SK-N-DZ (cell line): Measurements from ENCODE around the gene MORN4.
A peak's percentile ranks its signal among the peaks of the same experiment; 100 is the strongest.
"Not testable (repeated sequence)": the region's sequence is repeated elsewhere in the genome, so short reads cannot be mapped to it uniquely, and the experiment has no call there.

Experiments
- DNase-seq: peaks from one replicate; pipeline ENCODE4 v3.0.0-alpha.2; 2015; ENCODE audit warnings: low spot score

Gene MORN4

GRCh38 chr10:97598407-97599271 lies 34.7 kb downstream of the MORN4 start:
- no peak for DNase-seq

GRCh38 chr10:97597778-97598177 lies 35.5 kb downstream of the MORN4 start:
- DNase-seq: no peak

GRCh38 chr10:97596101-97597082 lies 36.9 kb downstream of the MORN4 start:
- no peak for DNase-seq

- DNase-seq: no peak
Observed at GRCh38 chr10:97593421-97593820, 39.9 kb downstream of the MORN4 start.

DNA sequence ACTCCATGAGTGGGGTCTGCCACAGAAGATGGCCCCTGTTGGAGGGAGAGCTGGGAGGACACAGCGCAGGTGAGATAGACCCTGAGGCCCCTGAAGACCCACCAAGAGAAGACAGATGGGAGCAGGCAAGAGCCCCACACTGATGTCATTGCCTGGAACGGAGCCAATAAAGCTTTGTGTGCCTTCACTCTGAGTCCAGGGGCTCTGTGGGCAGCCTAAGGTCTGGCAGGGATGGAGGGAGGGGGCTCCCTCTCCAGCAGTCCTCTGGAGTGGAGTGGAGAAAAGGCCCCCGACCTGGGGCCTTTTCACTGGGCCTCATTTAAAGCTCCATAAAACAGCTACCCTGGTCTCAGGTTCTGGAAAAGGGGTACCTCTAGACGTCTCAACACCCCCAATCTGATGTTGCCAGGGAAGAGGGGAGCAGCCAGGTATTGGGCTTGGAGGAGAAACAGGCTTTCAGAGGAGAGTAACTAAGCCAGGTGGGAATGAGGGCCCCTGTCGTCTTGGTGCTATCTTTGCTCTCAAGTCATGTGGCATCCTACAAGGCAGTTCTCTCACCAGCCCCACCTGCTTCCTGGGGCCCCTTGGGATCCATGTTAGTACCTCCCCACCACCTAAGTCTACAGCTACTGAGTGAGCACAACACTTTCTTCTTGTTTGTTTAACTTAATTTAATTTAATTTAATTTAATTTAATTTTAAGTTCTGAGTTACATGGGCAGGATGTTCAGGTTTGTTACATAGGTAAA lies 42.4 kb downstream of the MORN4 start:
- no peak for DNase-seq

DNA sequence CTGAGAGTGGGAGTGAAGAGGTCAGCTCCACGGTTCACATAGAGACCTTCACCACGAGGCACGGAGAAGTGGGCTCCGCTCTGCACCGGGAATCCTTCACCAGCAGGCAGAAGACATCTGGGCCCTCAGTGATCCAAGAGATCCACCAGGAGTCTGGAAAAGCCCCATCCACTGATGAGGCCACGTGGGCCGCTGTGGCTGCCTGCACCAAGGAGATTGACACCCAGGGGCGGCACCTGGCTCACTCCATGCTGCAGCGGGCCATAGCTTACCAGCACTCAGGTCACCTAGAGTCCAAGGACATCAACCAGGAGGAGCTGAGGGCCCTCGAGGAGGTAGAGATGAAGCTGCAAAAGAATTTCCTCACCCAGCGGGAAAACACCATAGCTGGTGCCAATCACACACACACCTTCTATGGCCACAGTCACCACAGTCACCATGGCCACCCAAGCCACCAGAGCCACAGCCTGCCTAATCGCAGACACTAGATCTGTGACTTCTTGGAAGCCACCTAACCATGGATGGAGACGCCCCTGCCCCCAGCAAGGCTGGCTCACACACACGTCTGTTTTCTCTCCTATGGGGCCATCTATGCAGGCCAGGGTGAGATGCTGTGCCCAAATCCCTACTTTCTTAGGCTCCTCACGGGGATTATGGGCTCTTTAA lies 43.1 kb downstream of the MORN4 start:
- DNase-seq: no peak

DNA sequence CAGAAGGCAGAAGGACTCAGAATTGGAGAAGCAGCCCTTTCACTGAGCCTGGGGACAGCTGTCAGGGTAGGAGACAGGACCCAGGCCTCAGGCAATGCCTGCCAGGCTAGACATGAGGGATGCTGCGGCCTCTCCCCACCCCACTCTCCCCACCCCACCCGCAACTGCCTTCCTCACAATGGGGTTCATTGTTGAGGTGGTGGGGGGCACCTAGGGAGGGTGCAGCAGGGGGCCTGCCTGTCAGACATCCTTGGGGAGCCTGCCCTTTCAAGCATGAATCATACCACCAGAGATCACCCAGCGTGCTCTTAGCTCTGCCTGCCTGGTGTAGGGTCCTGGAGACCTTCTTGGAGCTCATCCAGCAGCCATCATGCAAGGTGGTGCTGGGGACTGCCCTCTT lies 43.8 kb downstream of the MORN4 start, which contains the start of gene C10orf62:
Gene C10orf62 (plus strand): TSS at position 243 of the 400 bp plus-strand sequence. CDS start 177 bp downstream, outside the sequence.
- DNase-seq: no peak

- no peak for DNase-seq
Observed at GRCh38 chr10:97587183-97587582, 46.1 kb downstream of the MORN4 start.

DNA sequence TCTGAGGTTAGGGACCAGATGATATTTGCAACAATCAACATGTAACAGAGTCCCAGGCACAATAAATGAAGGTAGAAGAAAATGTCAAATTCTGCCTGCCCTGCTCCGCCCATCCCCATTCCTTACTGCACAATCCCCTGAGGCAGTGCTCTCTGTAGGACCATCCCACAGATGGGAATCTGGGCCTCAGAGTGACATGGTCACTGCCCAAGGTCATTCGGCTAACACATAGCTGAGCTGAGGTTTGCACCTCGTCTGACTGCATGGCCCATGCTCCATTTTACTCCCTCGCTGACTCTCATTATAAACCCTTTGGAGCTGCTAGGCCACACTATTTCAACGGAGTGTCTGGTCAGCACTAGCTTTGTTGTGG lies 47.9 kb downstream of the MORN4 start:
- no peak for DNase-seq

DNA sequence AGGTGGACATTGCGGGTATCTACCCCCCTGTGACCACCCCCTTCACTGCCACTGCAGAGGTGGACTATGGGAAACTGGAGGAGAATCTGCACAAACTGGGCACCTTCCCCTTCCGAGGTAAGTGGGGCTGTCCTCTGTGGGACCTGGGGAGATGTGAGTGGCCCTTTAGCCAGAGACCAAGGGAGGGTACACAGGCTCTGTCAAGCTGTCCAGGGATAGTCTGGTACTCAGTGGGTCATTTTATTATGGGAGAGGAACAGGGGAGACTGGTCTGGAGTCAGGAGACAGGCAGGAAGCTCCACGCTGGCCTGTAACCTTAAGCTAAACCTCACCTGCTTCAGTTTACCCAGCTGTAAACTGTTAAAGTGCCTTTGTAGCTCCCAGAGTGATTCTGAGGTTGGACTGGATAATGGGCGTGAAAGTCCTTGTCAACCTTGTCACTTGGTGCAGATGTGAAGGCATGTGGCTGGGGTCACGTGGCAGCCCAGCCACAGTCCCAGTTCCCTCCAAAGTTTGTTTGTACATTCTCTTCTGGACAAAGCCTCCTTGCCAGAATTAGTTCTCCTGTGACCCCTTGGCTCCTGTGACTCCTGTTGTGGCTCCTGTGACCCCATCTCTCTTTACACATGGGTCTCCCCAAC lies 48.4 kb downstream of the MORN4 start:
- no peak for DNase-seq

DNA sequence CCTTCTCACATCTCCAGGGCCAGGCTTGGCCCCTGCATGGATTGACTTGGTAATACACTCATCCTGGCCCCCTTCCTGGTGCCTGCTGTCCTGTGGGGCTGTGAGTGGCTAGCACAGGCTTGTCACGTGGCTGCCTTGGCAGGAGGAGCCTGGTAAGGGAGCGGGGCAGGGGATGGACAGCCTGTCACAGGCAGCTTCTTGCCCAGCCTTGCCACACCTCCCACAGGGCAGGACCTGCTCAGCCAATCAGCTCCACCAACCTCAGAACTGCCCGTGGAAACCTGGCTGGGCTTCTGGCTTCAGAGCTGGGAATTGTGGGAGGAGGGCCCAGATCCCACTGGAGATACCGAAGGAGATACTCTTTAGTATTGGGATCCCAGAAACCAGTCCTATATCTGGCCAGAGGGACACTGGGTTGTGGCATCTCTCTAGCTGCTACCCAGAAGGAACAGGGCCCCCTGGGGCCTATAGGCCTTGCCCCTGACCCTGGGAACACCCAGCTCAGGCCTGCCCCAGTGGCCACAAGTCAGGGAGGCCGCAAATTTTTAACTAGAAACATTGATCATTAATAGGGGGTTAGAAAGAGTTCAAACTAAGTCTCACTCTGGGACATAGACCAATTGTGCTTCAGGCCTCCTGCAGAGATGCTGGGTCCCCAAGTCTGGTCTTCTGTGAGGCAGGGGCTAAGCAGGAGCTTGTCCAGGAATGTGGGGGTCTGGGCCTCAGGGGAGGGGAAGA lies 49.1 kb downstream of the MORN4 start, which contains the start of gene HOGA1:
Gene HOGA1 (plus strand): TSS at position 330 of the 738 bp plus-strand sequence. CDS start 315 bp downstream, at position 645.
- peak; percentile 96 for DNase-seq

- no peak for DNase-seq
Observed at GRCh38 chr10:97583476-97583875, 49.8 kb downstream of the MORN4 start.

GRCh38 chr10:97582169-97582568 lies 51.1 kb downstream of the MORN4 start:
- no peak for DNase-seq

DNA sequence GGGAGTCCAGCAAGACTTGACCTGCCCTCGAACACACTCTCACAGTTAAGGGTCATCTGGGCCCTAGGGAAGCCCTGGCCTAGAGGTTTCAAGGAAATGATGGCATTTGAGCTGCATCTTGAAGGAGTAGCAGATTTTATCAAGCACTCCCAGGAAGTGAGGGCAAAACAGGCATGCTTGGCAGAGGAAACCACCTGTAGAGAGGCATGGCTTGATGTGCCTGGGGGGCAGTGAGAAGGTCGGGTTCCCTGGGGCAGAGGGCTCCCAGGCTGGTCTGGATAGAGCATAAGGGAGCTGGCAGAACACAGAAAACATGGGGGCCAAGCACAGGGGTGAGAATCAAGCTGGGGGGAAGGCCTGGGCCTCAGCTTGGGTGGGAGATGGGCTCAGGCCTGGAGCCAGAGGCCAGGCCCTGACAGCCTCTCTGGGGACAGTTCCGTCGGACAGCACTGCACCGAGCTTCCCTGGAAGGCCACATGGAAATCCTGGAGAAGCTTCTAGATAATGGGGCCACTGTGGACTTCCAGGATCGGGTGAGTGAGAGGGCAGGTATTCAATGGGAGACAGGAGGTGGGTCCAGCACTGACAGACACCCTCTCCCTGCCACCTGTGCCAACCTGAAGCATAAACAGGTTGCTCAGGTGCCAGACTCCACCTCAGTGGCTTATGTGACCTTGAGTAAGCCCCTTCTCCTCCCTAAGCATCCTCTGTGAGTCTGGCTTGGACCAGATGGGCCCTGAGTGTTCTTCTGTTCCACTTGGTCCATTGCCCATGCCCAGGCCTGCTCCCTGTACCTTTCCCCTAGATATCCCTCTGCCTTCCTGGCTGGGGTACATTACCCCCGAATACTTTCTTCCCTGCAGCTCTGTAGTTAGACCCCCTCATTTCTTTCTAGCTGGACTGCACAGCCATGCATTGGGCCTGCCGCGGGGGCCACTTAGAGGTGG lies 52.6 kb downstream of the MORN4 start:
- no peak for DNase-seq

GRCh38 chr10:97578171-97578844 lies 55.0 kb downstream of the MORN4 start:
- no peak for DNase-seq

DNA sequence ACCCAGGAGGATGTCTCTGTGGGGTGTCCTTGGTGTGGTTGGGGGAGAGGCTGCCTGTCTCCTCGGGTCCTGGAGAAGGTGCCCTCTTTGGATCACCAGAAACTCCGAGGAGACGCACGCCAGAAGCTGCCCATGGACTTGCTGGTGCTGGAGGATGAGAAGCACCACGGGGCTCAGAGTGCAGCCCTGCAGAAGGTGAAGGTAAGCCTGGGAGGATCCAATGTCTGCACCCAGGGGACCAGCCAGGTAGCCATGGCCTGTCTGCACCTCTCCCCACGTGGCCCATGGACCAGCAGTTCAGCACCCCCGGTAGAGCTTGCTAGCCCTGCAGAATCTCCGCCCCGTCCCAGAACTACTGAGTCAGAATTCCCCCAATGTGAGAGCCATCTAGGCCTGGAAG lies 55.6 kb downstream of the MORN4 start:
- DNase-seq: no peak

DNA sequence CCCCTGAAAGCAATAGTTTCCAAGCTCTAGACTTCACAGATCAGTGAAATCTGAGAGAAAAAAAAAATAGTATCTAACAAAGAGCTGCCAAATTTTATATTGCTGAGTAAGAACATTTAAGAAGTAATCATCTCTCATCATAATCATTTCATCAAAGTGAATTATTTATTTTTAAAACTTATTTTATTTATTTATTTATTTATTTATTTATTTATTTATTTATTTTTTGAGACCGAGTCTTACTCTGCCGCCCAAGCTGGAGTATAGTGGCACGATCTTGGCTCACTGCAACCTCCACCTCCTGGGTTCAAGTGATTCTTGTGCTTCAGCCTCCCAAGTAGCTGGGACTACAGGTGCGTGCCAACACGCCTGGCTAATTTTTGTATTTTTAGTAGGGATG lies 56.8 kb downstream of the MORN4 start:
- DNase-seq: not testable (repeated sequence)

- DNase-seq: no peak
Observed at GRCh38 chr10:97575127-97575668, 58.1 kb downstream of the MORN4 start.
